HepG2 (cell line): Measurements from ENCODE around the gene PKLR. TPM values are rescaled to one million over a fixed set of nuclear protein-coding genes. Genes with fewer than 3 reads are reported as not detected.
A peak's percentile ranks its signal among the peaks of the same experiment; 100 is the strongest.

Experiments used
- FOXA1 ChIP-seq, 2 experiments: fragments of 450-650 bp in 1 of 2; sonication (generic) in 1 of 2; formaldehyde crosslinking in 1 of 2; IDR thresholded peaks; 2 replicates each; pipeline versions ENCODE4 v1.4.0 to v1.6.1; 2016 to 2020; ENCODE audit warnings: missing genetic modification reagents in 1 of 2
- HMG20B ChIP-seq: conservative IDR thresholded peaks from 2 replicates; pipeline ENCODE4 v1.6.1; 2016; ENCODE audit warnings: missing genetic modification reagents, missing compliant biosample characterization
- IKZF1 ChIP-seq: fragments of 450-650 bp; IDR thresholded peaks from 2 replicates; pipeline ENCODE4 v1.7.1; 2016
- MATR3 ChIP-seq: sonication (generic); formaldehyde crosslinking; IDR thresholded peaks from 2 replicates; pipeline ENCODE4 v1.4.0; 2020; ENCODE audit warnings: missing genetic modification reagents
- NFIC ChIP-seq: IDR thresholded peaks from 2 replicates; pipeline ENCODE4 v1.6.1; 2012; ENCODE audit warnings: mild to moderate bottlenecking, low read length, inconsistent platforms
- NFRKB ChIP-seq: fragments of 450-650 bp; IDR thresholded peaks from 2 replicates; pipeline ENCODE4 v1.6.1; 2017
- RAD21 ChIP-seq: fragments of 450-650 bp; formaldehyde crosslinking; IDR thresholded peaks from 2 replicates; pipeline ENCODE4 v1.5.0; 2020; ENCODE audit warnings: mild to moderate bottlenecking
- RFXANK ChIP-seq: IDR thresholded peaks from 2 replicates; pipeline ENCODE4 v1.6.1; 2016
- SNAI1 ChIP-seq: sonication (generic); formaldehyde crosslinking; IDR thresholded peaks from 2 replicates; pipeline ENCODE4 v1.5.0; 2020; ENCODE audit warnings: mild to moderate bottlenecking, missing genetic modification reagents, borderline replicate concordance
- U2AF2 ChIP-seq: fragments of 200-400 bp; formaldehyde crosslinking; IDR thresholded peaks from 2 replicates; pipeline ENCODE4 v1.6.1; 2017; ENCODE audit warnings: low read depth, mild to moderate bottlenecking, low read length
- ZFP36L1 ChIP-seq: sonication (generic); formaldehyde crosslinking; IDR thresholded peaks from 2 replicates; pipeline ENCODE4 v1.8.0; 2022; ENCODE audit warnings: mild to moderate bottlenecking, missing genetic modification reagents, moderate library complexity
- ZNF230 ChIP-seq: sonication (generic); formaldehyde crosslinking; IDR thresholded peaks from 2 replicates; pipeline ENCODE4 v1.4.0; 2020; ENCODE audit warnings: mild to moderate bottlenecking, missing genetic modification reagents
- ZNF816 ChIP-seq: sonication (generic); formaldehyde crosslinking; IDR thresholded peaks from 2 replicates; pipeline ENCODE4 v1.8.0; 2022; ENCODE audit warnings: missing genetic modification reagents, mild to moderate bottlenecking, borderline replicate concordance
- ZSCAN30 ChIP-seq: sonication (generic); formaldehyde crosslinking; IDR thresholded peaks from 2 replicates; pipeline ENCODE4 v1.5.0; 2020; ENCODE audit warnings: mild to moderate bottlenecking, missing genetic modification reagents
- polyA plus RNA-seq, 8 experiments: library from polyadenylated mRNA; depleted of rRNA in 3 of 8; stranded (reverse) in 7 of 8; unstranded in 1 of 8; fragments of >200 nt; fragmentation: Illumina TruSeq in 4 of 8; extraction: Trizol in 4 of 8; gene quantifications; 2 replicates each; pipeline versions ENCODE4 v1.2.1 to v1.2.3, GENCODE V29; 2011 to 2016; ENCODE audit warnings: low read depth in 4 of 8, missing spikeins in 1 of 8, mixed read lengths in 1 of 8; ENCODE audit not compliant: insufficient read depth in 1 of 8
- total RNA-seq, 5 experiments: library from RNA; depleted of rRNA; stranded (reverse); fragments of >200 nt; fragmentation: Illumina TruSeq; extraction: Trizol; gene quantifications; 2 replicates each; pipeline ENCODE4 v1.2.3, GENCODE V29; 2016; ENCODE audit warnings: low read depth in 1 of 5
- TF ChIP-seq, protein P1 (sequence below): sonication (generic); formaldehyde crosslinking; IDR thresholded peaks from 2 replicates; pipeline ENCODE4 v1.4.0; 2020; ENCODE audit warnings: missing genetic modification reagents
- TF ChIP-seq, protein P2 (sequence below): sonication (generic); formaldehyde crosslinking; IDR thresholded peaks from 2 replicates; pipeline ENCODE4 v1.4.0; 2020; ENCODE audit warnings: mild to moderate bottlenecking, low read depth, missing genetic modification reagents
- TF ChIP-seq, protein P3 (sequence below): sonication (generic); formaldehyde crosslinking; IDR thresholded peaks from 2 replicates; pipeline ENCODE4 v1.5.1; 2020; ENCODE audit warnings: mild to moderate bottlenecking, moderate library complexity, missing genetic modification reagents
- TF ChIP-seq, protein P4 (sequence below): sonication (generic); formaldehyde crosslinking; IDR thresholded peaks from 2 replicates; pipeline ENCODE4 v1.4.0; 2020; ENCODE audit warnings: missing genetic modification reagents, borderline replicate concordance
- TF ChIP-seq, protein P5 (sequence below): sonication (generic); formaldehyde crosslinking; IDR thresholded peaks from 2 replicates; pipeline ENCODE4 v1.8.0; 2022; ENCODE audit warnings: mild to moderate bottlenecking, missing genetic modification reagents

PKLR gene
- total and polyA plus RNA-seq, 2 of the 13 experiments (the other 11 are each of a cell fraction or from before 2014, with no cell fraction given): 10.3 to 29.3 TPM

DNA sequence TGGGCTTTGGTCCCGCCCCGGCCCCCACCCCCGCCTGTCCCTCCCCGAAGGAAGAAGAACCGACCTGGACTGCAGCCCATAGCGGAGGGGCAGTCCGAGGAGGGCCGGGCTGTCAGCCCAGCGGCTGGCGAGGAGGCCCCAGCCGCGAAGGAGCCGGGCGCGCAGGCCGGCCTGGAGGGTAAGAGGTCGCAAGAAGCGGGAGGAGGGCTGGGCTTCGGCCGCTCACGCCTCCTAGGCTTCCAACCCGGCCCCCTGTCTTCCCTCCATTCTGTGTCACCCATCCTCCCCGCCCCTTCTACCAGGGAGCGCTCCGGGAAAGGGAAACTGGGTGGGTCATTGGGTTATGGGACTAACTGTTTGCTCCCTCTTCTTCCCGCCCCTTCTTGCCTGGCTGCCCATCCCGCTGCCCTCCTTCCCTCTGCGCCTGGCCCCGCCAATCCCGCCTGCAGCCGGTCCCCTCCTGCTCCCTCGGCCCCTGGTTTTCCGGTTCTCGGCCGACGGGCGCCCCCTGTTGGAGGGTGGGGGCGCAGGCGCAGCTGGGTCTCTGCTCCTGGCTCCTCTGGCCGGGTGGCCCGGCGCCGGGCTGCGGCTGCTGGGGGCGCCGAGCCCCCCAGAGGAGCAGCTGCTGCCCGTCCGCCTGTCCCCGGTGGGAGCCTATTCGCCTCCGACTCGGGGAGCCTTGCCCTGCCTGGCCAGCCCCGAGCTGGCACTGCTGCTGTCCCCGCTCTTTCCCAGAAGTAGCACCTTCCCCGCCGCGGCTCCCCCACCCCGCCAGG lies 21.9 kb upstream of the PKLR start (continued):
- TF ChIP-seq, protein P1, sequence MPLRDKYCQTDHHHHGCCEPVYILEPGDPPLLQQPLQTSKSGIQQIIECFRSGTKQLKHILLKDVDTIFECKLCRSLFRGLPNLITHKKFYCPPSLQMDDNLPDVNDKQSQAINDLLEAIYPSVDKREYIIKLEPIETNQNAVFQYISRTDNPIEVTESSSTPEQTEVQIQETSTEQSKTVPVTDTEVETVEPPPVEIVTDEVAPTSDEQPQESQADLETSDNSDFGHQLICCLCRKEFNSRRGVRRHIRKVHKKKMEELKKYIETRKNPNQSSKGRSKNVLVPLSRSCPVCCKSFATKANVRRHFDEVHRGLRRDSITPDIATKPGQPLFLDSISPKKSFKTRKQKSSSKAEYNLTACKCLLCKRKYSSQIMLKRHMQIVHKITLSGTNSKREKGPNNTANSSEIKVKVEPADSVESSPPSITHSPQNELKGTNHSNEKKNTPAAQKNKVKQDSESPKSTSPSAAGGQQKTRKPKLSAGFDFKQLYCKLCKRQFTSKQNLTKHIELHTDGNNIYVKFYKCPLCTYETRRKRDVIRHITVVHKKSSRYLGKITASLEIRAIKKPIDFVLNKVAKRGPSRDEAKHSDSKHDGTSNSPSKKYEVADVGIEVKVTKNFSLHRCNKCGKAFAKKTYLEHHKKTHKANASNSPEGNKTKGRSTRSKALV (CRISPR knock-in tag): no peak
- no peak for TF ChIP-seq SNAI1 (CRISPR knock-in tag)
- no peak for TF ChIP-seq FOXA1 (IDR thresholded peaks at IDR 0.05)
- TF ChIP-seq FOXA1 (CRISPR knock-in tag; IDR thresholded peaks at IDR 0.05): peak; percentile 20; the same call in 1 of the 2 replicates
- no peak for TF ChIP-seq MATR3 (CRISPR knock-in tag)
- no peak for TF ChIP-seq HMG20B (CRISPR knock-in tag)
- TF ChIP-seq, protein P2, sequence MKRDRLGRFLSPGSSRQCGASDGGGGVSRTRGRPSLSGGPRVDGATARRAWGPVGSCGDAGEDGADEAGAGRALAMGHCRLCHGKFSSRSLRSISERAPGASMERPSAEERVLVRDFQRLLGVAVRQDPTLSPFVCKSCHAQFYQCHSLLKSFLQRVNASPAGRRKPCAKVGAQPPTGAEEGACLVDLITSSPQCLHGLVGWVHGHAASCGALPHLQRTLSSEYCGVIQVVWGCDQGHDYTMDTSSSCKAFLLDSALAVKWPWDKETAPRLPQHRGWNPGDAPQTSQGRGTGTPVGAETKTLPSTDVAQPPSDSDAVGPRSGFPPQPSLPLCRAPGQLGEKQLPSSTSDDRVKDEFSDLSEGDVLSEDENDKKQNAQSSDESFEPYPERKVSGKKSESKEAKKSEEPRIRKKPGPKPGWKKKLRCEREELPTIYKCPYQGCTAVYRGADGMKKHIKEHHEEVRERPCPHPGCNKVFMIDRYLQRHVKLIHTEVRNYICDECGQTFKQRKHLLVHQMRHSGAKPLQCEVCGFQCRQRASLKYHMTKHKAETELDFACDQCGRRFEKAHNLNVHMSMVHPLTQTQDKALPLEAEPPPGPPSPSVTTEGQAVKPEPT (CRISPR knock-in tag): no peak
- no peak for TF ChIP-seq ZFP36L1 (CRISPR knock-in tag)
- no peak for TF ChIP-seq NFIC
- TF ChIP-seq NFRKB: no peak
- no peak for TF ChIP-seq RFXANK (CRISPR knock-in tag)
- TF ChIP-seq, protein P3, sequence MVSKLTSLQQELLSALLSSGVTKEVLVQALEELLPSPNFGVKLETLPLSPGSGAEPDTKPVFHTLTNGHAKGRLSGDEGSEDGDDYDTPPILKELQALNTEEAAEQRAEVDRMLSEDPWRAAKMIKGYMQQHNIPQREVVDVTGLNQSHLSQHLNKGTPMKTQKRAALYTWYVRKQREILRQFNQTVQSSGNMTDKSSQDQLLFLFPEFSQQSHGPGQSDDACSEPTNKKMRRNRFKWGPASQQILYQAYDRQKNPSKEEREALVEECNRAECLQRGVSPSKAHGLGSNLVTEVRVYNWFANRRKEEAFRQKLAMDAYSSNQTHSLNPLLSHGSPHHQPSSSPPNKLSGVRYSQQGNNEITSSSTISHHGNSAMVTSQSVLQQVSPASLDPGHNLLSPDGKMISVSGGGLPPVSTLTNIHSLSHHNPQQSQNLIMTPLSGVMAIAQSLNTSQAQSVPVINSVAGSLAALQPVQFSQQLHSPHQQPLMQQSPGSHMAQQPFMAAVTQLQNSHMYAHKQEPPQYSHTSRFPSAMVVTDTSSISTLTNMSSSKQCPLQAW (CRISPR knock-in tag): peak; percentile 64; the same call in 1 of the 2 replicates
- no peak for TF ChIP-seq ZSCAN30 (CRISPR knock-in tag)
- TF ChIP-seq, protein P4, sequence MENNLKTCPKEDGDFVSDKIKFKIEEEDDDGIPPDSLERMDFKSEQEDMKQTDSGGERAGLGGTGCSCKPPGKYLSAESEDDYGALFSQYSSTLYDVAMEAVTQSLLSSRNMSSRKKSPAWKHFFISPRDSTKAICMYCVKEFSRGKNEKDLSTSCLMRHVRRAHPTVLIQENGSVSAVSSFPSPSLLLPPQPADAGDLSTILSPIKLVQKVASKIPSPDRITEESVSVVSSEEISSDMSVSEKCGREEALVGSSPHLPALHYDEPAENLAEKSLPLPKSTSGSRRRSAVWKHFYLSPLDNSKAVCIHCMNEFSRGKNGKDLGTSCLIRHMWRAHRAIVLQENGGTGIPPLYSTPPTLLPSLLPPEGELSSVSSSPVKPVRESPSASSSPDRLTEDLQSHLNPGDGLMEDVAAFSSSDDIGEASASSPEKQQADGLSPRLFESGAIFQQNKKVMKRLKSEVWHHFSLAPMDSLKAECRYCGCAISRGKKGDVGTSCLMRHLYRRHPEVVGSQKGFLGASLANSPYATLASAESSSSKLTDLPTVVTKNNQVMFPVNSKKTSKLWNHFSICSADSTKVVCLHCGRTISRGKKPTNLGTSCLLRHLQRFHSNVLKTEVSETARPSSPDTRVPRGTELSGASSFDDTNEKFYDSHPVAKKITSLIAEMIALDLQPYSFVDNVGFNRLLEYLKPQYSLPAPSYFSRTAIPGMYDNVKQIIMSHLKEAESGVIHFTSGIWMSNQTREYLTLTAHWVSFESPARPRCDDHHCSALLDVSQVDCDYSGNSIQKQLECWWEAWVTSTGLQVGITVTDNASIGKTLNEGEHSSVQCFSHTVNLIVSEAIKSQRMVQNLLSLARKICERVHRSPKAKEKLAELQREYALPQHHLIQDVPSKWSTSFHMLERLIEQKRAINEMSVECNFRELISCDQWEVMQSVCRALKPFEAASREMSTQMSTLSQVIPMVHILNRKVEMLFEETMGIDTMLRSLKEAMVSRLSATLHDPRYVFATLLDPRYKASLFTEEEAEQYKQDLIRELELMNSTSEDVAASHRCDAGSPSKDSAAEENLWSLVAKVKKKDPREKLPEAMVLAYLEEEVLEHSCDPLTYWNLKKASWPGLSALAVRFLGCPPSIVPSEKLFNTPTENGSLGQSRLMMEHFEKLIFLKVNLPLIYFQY (CRISPR knock-in tag): peak; percentile 69; the same call in 1 of the 2 replicates
- TF ChIP-seq U2AF2: no peak
- TF ChIP-seq ZNF230 (CRISPR knock-in tag): no peak
- TF ChIP-seq, protein P5, sequence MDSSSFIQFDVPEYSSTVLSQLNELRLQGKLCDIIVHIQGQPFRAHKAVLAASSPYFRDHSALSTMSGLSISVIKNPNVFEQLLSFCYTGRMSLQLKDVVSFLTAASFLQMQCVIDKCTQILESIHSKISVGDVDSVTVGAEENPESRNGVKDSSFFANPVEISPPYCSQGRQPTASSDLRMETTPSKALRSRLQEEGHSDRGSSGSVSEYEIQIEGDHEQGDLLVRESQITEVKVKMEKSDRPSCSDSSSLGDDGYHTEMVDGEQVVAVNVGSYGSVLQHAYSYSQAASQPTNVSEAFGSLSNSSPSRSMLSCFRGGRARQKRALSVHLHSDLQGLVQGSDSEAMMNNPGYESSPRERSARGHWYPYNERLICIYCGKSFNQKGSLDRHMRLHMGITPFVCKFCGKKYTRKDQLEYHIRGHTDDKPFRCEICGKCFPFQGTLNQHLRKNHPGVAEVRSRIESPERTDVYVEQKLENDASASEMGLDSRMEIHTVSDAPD (CRISPR knock-in tag): 0 out of 2 replicates have a peak, but pooled peaks have one; percentile 39
- TF ChIP-seq RAD21: peak; percentile 96
- peak; percentile 24; the same call in 1 of the 2 replicates for TF ChIP-seq ZNF816
- TF ChIP-seq IKZF1: no peak
